Measurements from ENCODE around the gene REPS2.

The REPS2 gene

DNA sequence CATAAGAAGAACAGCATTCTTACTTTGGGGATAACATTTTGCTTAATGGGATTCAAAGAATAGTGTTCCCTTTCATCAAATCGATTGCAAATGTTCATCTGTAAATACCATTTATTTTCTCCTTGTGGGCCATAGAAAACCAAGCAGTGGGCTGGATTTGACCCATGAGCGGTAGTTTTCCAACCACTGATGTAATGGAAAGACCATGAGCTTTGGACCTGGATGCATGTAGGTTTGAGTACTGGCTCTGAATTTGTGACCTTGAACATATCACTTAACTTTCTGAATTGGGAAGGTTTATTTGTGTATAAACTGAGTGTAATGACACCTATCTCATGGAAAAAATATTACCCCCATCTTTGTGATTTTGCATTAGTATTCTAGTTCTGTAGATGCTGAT is 54.3 kb downstream of the REPS2 start:
- no peak for DNase-seq (ENCODE audit: low read depth in 2 of 3, low spot score in 2 of 3)

- no peak for DNase-seq (ENCODE audit: low read depth in 2 of 3, low spot score in 2 of 3)
Measured at GRCh38 chrX:17005712-17006368, 59.4 kb downstream of the REPS2 start.

DNA sequence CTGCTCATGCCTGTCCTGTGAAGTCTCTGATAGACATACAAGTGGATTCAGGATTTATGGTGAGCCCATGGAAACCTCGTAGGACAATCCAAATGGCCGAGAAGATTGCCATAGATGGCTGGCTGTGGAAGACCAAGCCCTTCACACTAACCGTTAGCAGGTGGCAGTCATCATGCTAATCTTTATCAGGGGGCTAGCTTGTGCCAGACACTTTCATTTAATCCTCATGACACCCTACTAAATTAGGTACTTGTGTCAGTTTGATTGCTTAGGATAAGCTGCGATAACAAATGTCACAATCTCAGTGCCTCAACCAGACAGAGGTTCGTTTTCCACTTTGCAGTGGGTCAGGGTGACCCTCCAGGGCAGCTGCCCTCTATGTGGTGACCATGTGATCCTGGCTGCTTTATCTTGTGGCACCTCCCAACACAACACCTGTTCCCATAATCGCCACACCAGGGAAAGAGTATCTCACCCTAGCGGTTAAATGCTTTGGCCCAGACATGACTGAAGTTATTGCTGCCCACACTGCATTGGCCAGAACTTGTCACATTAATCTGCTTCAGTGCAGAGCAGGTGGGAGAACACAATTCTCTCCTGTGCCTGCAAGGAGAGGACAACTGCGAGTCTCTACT is 60.8 kb downstream of the REPS2 start:
- DNase-seq (ENCODE audit: low read depth in 2 of 3, low spot score in 2 of 3), result no peak

DNA sequence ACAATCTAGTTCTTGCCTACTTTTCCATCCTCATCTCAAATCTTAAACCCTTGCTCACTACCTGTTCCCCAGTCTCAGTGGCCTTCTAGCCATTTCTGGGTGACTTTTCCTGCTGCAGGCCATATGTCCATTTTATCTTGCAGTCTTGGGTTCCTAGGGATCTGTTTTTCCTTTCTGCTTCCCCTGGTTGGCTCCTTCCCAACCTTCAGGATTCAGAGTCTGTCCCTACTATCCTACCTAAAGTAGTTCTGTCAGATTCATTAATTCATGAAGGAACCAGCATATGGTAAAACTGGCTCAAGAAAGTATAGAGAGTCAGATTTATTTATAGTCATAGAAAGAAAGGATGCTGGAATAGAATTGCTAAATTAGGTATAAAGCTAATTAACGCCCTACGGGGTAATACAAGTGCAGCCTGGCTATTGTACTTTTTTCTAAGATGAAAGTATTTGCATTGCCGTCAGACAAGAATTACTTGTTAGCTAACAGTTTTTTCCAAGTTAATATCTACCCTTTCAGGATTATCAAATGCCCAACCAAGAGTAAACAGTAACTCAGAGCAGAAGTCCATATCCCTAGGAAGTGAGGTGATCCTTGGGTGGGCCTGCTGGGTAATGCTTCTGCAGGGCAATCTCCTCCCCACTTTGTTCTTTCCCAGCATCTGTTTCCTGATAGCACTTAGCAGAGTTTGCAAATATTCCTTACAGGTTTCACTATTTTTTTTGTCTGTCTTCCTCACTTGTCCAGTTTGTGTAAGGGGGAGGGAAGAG is 63.6 kb downstream of the REPS2 start:
- DNase-seq (ENCODE audit: low read depth in 2 of 3, low spot score in 2 of 3), result no peak

DNA sequence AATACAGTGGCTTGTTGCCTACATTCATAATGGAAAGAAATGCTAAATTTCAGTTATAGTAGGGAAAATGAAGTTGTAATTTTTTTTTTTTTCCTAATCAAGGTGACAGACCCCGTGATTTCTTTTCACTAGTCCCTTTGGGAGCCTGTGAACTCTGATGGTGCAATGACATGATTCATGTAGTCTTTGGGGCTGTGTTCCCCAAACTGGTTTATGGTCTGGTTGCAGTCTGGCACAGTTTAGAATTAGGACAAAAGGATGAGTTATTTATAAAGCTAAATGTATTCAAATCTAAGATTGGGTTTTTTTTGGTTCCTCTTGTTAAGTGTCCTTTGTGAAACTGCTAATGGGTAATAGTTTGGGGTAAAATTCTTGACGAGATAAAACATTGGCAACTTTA is 66.0 kb downstream of the REPS2 start:
- no peak for DNase-seq (ENCODE audit: low read depth in 2 of 3, low spot score in 2 of 3)

DNA sequence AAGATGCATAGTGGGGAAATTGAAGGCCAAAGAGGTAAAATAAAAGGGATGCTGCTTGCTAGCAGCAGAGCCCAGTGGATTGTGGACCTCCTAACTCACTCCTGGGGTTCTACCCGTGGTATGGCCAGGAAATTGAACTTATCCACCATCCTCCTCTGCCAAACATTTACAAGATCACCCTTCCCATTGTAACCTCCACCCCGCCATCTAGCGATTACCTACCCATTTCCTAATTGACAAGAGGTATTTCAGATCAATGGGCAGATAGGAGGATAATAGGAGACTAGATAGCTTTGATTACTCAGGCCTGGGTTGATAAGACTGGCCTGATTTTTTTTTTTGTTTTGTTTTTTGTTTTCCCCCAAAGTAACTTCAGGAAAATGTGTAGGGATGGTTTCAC is 67.8 kb downstream of the REPS2 start:
- no peak for DNase-seq (ENCODE audit: low read depth in 2 of 3, low spot score in 2 of 3)

- no peak for DNase-seq (ENCODE audit: low read depth in 2 of 3, low spot score in 2 of 3)
Measured at GRCh38 chrX:17017134-17017533, 70.7 kb downstream of the REPS2 start.

DNA sequence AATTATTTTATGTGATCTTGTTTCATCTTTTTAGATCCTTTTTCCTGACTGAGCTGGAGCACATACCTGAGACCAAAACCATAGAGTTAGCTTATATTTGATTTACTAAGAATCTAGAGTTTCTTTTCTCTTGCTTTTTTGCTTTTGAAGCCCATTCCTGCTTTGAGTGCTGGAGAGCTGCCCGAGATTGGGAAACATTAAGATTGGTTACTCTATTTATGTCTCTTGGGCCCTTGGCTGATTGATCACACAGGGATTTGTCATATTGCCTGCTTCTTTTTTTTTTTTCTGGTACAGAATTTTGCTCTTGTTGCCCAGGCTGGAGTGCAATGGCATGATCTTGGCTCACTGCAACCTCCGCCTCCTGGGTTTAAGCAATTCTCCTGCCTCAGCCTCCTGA is 73.9 kb downstream of the REPS2 start:
- DNase-seq (ENCODE audit: low read depth in 2 of 3, low spot score in 2 of 3), result no peak

GRCh38 chrX:17020851-17021821 is 74.7 kb downstream of the REPS2 start:
- DNase-seq (ENCODE audit: low read depth in 2 of 3, low spot score in 2 of 3), result no peak

DNA sequence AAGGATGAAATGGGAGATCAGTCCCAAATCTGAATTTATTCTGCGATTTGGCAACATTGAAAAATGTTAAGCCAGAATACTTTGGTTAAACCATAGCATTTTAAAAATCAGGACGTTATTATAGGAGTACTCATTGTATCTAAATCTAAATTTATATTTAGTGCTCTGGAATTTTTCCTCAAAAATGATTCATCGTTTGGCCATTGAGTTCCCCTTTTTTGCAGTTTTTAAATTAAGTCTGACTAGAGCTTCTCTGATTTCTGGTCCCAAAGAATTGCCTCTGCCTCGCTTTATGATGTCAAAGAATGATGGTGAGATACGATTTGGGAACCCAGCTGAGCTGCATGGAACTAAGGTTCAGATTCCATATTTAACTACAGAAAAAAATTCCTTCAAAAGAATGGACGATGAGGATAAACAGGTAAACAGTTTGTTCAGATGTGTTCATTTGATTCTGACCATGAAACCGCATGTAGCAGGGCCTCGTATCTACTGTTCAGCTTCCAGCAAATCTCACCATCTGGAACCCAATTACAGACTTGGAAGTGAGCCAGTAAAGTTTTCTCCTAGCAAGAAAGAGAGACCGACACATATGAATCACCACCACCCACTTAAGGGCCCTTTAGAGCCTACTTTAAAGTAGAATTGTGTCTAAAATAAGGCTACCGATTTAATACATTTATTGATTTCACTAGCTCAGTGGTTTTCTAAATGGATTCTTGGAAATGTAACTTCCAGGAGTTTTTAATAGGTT is 75.6 kb downstream of the REPS2 start:
- DNase-seq (ENCODE audit: low read depth in 2 of 3, low spot score in 2 of 3), result no peak

DNA sequence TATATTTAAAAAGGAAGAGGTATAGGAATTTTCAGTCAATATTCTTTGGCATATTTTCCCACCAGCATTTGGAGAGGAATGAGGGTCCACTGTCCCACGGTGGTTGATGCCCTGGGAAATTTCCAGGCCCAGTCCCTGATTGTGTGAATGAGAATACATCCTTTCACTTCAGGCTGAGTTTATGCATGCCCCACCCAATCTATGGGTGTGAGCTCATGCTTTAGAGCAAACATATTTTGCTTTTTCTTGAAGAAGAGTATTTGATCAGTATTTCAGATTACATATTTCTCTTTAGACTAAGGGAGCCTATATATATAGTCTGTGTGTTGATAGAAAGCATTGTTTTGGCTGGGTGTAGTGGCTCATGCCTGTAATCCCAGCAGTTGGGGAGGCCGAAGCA is 77.2 kb downstream of the REPS2 start:
- no peak for DNase-seq (ENCODE audit: low read depth in 2 of 3, low spot score in 2 of 3)

DNA sequence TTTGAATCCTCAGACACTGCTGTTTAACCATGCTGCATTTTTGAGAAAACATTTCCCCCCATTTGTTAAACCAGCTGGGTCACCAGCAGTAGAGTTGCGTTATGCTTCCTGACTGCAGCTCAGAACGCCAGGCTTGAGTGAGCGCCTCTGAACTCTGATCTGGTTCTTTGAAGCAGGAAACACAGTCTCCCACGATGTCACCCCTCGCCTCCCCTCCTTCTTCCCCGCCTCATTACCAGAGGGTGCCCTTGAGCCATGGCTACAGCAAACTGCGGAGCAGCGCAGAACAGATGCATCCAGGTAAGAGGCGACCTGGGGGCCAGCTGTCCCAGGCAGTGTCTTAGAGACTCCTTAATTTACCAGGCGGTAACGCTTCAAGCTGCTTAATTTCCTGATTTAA is 78.4 kb downstream of the REPS2 start:
- DNase-seq (ENCODE audit: low read depth in 2 of 3, low spot score in 2 of 3), result no peak

DNA sequence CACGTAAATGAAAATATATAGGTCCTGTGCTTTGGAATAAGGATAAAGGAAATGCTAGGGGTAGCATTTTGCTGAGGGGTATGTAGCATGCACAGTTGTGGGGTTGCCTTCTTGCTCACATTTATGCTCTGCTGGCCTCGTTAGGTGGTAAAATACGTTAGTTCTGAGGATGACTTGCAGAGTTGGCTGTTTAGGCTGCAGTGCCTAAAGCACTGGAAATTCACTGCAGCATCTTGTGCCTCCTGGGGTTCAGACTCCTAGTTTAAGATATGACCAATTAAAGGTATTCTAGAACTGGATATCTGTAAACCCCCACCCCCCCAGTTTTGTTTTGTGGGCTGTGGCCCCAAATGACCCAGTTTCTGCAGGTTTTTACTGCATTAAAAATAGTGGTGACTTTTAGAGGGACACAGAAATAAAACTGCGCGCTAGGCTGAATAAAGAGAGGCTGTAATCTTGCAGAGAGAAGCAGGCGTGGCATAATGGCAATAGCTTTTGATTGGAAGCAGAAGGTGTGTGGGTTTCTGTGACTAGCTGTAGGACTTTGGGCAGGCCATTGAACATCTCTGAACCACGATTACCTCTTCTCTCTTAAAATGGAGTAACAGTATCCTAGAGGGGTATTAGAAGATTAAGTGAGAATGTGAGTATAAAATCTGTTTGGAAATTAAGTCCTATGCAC is 79.3 kb downstream of the REPS2 start:
- DNase-seq (ENCODE audit: low read depth in 2 of 3, low spot score in 2 of 3), result no peak

DNA sequence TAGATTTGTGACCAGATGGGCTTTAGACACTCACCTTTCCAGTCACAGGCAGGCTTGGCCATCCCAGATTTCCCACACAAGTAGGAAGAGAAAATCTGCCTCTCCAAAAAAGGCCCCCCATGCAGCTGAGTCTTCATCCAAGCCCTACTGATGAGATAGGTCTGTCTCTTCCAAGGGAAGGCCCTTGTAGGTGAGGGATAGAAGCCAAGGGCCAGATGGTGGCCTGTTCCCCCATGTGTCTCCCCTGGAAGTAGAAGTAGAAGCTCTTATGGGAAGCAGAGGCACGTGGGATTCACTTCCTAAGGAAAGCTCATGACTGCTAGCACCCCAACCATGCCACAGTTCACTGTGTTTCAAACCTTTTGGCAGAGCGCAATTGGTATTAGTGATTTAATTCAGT is 81.5 kb downstream of the REPS2 start:
- DNase-seq (ENCODE audit: low read depth in 2 of 3, low spot score in 2 of 3), result no peak

GRCh38 chrX:17028356-17028755 is 81.9 kb downstream of the REPS2 start:
- DNase-seq (ENCODE audit: low read depth in 2 of 3, low spot score in 2 of 3), result no peak

DNA sequence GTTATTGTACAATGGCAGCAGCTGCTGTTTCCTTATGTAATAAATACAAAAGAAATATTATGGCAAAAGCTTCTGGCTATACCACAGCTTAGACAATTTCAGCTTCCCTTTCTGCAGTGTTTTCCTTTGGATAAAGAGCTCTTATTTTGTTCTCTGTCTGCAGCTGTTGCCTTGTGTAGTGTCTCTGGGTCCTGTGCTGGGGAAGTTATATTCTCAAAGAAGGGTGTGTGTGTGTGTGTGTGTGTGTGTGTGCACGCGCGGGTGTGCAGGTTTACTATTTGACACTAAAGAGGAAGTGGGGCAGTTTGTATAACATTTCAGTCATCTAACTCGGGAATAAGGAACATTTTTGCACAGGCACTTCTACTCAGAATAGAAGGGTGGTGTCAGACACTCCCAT is 83.6 kb downstream of the REPS2 start:
- no peak for DNase-seq (ENCODE audit: low read depth in 2 of 3, low spot score in 2 of 3)

DNA sequence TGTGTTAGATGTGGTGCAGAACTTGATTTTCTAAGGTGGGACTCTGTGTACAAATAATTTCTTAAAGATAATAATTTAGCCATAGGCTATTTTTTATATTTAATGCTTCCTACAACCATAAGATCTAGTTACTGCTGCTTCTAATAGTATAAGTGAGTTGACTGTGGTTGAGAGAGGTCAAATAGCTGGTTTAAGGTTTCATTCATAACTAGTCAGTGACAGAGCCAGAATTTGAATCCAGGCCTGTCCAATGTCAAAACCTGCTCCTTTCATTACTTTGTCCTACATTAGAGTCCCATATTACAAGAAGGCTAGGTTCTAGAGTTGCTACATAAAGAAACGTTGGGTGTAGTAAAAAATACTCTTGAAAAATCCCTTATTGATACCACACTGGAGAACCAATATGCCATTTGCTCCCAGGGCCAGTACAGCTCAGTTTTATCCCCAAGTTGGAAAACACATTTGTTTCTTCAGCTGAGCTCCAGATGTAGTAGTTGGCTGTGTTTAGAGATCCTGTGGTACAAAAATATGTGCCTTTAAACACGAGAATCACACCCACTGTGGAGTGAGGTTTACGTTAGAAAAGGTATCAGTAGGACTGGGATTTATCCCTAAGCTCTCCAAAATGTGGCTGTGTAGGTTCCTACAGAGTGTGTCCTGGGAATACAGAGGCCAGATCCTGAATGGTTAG is 84.3 kb downstream of the REPS2 start:
- DNase-seq (ENCODE audit: low read depth in 2 of 3, low spot score in 2 of 3), result no peak

- no peak for DNase-seq (ENCODE audit: low read depth in 2 of 3, low spot score in 2 of 3)
Measured at GRCh38 chrX:17031827-17032226, 85.4 kb downstream of the REPS2 start.

GRCh38 chrX:17032351-17032750 is 85.9 kb downstream of the REPS2 start:
- DNase-seq (ENCODE audit: low read depth in 2 of 3, low spot score in 2 of 3), result no peak

Data from activated CD8-positive, alpha-beta memory T cell treated with anti-CD3 and anti-CD28 coated beads for 48 hours (primary cell).